Thyroid gland (tissue), 4 donors: ENCODE data around the gene KRTAP5-1. TPM values are rescaled to one million over a fixed set of nuclear protein-coding genes. Genes with fewer than 3 reads are reported as not detected.
"Not testable (repeated sequence)": the region's sequence is repeated elsewhere in the genome, so short reads cannot be mapped to it uniquely, and the experiment has no call there.

Experiments
- DNase-seq, 2 donors: peaks; one replicate each; pipeline ENCODE4 v3.0.0-alpha.2; 2019
- H3K27ac ChIP-seq, 3 donors: fragments of 200-600 bp; sonication (generic); 1 replicate in 2 of 3; 2 replicates in 1 of 3; pipeline ENCODE4 v1.5.1; 2016 to 2019; ENCODE audit warnings: mild to moderate bottlenecking in 1 of 3, moderate library complexity in 1 of 3
- H3K27me3 ChIP-seq: fragments of 200-600 bp; sonication (generic); one replicate; pipeline ENCODE4 v1.5.1; 2019
- H3K36me3 ChIP-seq, 2 donors: fragments of 200-600 bp; sonication (generic); one replicate each; pipeline ENCODE4 v1.5.1; 2016 to 2019
- H3K4me1 ChIP-seq, 2 donors: fragments of 200-600 bp; sonication (generic); one replicate each; pipeline ENCODE4 v1.5.1; 2017 to 2019
- H3K4me3 ChIP-seq, 3 donors: fragments of 200-600 bp; sonication (generic); replicated peaks in 1 of 3; 1 replicate in 2 of 3; 2 replicates in 1 of 3; pipeline ENCODE4 v1.5.1; 2016; ENCODE audit warnings: mild to moderate bottlenecking in 1 of 3
- H3K9me3 ChIP-seq: fragments of 200-600 bp; sonication (generic); one replicate; pipeline ENCODE4 v1.5.1; 2017
- POLR2A ChIP-seq, 2 donors: fragments of 450-650 bp; IDR thresholded peaks; one replicate each; pipeline ENCODE4 v1.6.1; 2017; ENCODE audit warnings: antibody characterized with exemption in 2 of 2, mild to moderate bottlenecking in 2 of 2, moderate library complexity in 1 of 2
- WGBS, 2 donors: methylation state at CpG; one replicate each; pipeline ENCODE4 v1.1.5; 2017; 5-methylcytosine and 5-hydroxymethylcytosine counted together
- intact Hi-C: fragments of 100-400 bp; cut with DNase I; formaldehyde crosslinking; loops from one replicate; pipeline ENCODE4 v1.15.1; 2023
- total RNA-seq, 4 donors: library from RNA; depleted of rRNA; stranded (reverse); fragments of >200 nt; gene quantifications; one replicate each; pipeline ENCODE4 v1.2.3, GENCODE V29; 2016
- TF ChIP-seq, protein P1 (sequence below), 6 experiments: fragments of 200-600 bp in 3 of 6; fragments of 450-650 bp in 3 of 6; sonication (generic) in 3 of 6; IDR thresholded peaks; one replicate each; pipeline ENCODE4 v1.5.1; 2016 to 2019; ENCODE audit warnings: antibody characterized with exemption in 6 of 6, mild to moderate bottlenecking in 2 of 6, inconsistent platforms in 1 of 6, moderate library complexity in 1 of 6

Gene KRTAP5-1, protein sequence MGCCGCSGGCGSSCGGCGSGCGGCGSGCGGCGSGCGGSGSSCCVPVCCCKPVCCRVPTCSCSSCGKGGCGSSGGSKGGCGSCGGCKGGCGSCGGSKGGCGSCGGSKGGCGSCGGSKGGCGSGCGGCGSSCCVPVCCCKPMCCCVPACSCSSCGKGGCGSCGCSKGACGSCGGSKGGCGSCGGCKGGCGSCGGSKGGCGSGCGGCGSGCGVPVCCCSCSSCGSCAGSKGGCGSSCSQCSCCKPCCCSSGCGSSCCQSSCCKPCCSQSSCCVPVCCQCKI
- total RNA-seq = not detected

DNA sequence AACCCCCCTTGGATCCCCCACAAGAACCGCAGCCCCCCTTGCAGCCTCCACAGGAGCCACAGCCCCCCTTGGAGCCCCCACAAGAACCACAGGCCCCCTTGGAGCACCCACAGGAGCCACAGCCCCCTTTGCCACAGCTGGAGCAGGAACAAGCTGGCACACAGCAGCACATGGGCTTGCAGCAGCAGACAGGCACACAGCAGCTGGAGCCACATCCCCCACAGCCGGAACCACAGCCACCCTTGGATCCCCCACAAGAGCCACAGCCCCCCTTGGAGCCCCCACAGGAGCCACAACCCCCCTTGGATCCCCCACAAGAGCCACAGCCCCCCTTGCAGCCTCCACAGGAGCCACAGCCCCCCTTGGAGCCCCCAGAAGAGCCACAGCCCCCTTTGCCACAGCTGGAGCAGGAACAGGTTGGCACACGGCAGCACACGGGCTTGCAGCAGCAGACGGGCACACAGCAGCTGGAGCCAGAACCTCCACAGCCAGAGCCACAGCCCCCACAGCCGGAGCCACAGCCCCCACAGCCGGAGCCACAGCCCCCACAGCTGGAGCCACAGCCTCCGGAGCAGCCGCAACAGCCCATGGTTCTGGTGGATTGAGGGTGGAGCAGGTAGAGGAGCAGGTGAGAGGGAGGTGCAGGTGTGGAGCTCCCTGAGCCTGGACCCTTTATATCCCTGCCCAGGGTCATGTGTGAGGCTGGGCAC, at the start of gene KRTAP5-1:
KRTAP5-1 (minus strand) TSS at position 623 of the 710 bp plus-strand sequence; CDS start at position 589, 34 bp downstream.
- H3K36me3 ChIP-seq, H3K4me3 ChIP-seq, H3K27ac ChIP-seq, H3K9me3 ChIP-seq, DNase-seq, H3K4me1 ChIP-seq, H3K27me3 ChIP-seq, intact Hi-C loops: not testable (repeated sequence)
- 60 to 83% methylated on average over 1 to 7 of the region's 9 CpGs for WGBS, 2 donors

DNA sequence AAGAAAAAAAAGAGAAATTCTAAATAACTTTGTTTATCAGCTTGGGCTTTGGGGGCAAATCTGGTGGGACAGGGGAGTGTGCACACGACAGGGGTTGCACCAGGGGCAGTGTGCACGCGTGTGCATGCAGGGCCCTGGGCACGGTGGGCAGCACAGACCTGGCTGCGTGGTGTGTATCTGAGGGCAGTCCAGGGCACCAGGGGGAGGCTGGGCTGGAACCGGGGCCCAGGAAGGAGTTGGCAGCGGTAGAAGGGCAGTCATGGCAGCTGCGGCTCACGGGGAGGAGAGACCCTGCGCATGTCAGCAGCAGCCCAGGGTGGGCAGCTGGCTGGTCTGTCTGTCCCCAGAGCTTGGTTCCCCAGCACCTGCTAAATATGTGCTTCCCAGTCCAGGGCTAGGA, 48.8 kb upstream of the KRTAP5-1 start:
- 87 to 93% methylated on average over 10 of the region's 10 CpGs for WGBS, 2 donors
- DNase-seq = no peak
- H3K9me3 ChIP-seq = no peaks in the 10 kb centered on the region
- H3K4me3 ChIP-seq = no peak overlapping the region
- TF ChIP-seq, protein P1, sequence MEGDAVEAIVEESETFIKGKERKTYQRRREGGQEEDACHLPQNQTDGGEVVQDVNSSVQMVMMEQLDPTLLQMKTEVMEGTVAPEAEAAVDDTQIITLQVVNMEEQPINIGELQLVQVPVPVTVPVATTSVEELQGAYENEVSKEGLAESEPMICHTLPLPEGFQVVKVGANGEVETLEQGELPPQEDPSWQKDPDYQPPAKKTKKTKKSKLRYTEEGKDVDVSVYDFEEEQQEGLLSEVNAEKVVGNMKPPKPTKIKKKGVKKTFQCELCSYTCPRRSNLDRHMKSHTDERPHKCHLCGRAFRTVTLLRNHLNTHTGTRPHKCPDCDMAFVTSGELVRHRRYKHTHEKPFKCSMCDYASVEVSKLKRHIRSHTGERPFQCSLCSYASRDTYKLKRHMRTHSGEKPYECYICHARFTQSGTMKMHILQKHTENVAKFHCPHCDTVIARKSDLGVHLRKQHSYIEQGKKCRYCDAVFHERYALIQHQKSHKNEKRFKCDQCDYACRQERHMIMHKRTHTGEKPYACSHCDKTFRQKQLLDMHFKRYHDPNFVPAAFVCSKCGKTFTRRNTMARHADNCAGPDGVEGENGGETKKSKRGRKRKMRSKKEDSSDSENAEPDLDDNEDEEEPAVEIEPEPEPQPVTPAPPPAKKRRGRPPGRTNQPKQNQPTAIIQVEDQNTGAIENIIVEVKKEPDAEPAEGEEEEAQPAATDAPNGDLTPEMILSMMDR (IDR thresholded peaks at IDR 0.05) = no peak
- no peak for TF ChIP-seq POLR2A (IDR thresholded peaks at IDR 0.05)
- no peaks in the 10 kb centered on the region for H3K36me3 ChIP-seq
- H3K27me3 ChIP-seq = peaks cover 4% of the 10 kb centered on the region
- H3K27ac ChIP-seq = no peak overlapping the region
- intact Hi-C loops = no loop called here
- no peaks in the 10 kb centered on the region for H3K4me1 ChIP-seq

DNA sequence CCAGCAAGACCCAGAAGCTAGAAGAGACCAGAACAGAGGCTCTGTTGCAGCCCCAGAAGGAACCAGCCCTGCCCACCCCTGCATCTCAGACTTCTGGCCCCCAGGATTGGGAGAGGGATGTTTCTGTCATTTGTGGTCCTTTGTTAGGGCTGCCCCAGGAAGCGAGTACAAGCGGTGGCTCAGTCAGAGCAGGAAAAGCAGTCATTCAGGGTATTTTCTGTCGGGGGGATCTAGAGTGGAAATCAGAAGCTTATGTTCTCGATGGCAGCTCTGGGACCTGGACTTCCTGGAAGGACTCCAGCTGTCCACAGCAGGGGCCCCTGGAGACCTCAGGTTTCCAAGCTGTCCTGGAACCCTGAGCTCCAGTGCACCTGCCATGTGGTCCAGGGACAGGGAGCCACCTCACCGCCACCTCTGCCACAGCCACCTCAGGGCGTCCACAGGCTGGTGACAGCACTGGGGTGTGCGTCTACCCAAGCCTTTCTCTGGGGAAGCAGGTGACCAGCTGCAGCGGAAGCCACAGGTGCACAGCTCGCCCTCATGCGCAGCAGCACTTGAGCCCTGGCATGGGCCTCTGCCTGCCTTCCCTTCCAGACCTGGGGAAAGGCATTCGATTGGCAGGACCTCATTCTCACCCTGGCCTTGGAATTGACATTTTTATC, 47.1 kb upstream of the KRTAP5-1 start:
- Histone ChIP-seq H3K36me3 (no peaks in the 10 kb centered on the region), H3K27me3 (peaks cover 4% of the 10 kb centered on the region), H3K9me3 (no peaks in the 10 kb centered on the region), H3K4me1 (no peaks in the 10 kb centered on the region), H3K4me3 (no peak overlapping the region), H3K27ac (no peak overlapping the region)
- DNase-seq = no peak
- 58 to 69% methylated on average over 6 to 8 of the region's 11 CpGs for WGBS, 2 donors
- intact Hi-C loops = no loop called here
- TF ChIP-seq, protein P1 (IDR thresholded peaks at IDR 0.05) = no peak
- no peak for TF ChIP-seq POLR2A (IDR thresholded peaks at IDR 0.05)

DNA sequence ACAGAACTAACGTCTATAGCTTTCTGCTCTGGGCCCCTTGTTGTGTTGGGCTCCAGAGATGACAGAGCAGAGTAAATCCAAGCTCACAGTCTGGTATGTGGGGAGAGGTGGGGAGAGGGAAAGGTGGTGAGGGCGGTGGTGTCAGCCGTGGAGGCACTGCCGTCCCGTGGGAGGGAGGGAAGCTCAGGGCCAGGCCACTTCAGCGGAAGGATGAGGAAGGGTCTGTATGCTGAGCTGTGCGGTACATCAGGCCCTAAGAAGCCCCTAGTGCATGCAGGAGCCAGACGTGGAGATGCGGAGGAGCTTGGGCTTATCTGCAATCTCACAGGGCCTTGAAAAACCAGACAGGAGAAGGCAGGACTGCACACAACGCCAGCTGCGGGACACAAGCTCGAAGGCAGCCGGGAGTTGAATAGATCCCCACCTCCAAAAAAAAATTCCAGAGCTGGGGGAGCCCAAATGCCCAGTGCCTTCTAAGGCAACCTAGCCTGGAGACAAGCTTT, 46.0 kb upstream of the KRTAP5-1 start:
- H3K9me3 ChIP-seq = no peaks in the 10 kb centered on the region
- no peak for DNase-seq
- 49 to 72% methylated on average over 13 of the region's 13 CpGs for WGBS, 2 donors
- intact Hi-C loops = no loop called here
- no peak for TF ChIP-seq POLR2A (IDR thresholded peaks at IDR 0.05)
- TF ChIP-seq, protein P1 (IDR thresholded peaks at IDR 0.05) = no peak
- H3K27ac ChIP-seq = no peak overlapping the region
- no peak overlapping the region for H3K4me3 ChIP-seq
- no peaks in the 10 kb centered on the region for H3K4me1 ChIP-seq
- H3K27me3 ChIP-seq = peaks cover 4% of the 10 kb centered on the region
- H3K36me3 ChIP-seq = no peaks in the 10 kb centered on the region

DNA sequence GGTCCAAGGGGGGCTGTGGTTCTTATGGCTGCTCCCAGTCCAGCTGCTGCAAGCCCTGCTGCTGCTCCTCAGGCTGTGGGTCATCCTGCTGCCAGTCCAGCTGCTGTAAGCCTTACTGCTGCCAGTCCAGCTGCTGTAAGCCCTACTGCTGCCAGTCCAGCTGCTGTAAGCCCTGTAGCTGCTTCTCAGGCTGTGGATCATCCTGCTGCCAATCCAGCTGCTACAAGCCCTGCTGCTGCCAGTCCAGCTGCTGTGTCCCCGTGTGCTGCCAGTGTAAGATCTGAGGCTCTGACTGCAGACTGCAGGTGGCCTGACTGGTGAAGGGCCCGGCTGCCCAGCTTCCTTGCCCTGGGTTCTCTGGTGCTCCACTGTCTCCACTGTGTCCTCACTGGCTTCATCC, 45.2 kb upstream of the KRTAP5-1 start:
- 69% methylated on average over 2 of the region's 2 CpGs; no CpG with 5 or more reads in 1 of the 2 donors for WGBS, 2 donors
- Histone ChIP-seq H3K4me1 (no peaks in the 10 kb centered on the region), H3K36me3 (no peaks in the 10 kb centered on the region), H3K4me3 (no peak overlapping the region), H3K27me3 (peaks cover 4% of the 10 kb centered on the region), H3K9me3 (no peaks in the 10 kb centered on the region), H3K27ac (no peak overlapping the region)
- no peak for DNase-seq
- no peak for TF ChIP-seq POLR2A (IDR thresholded peaks at IDR 0.05)
- TF ChIP-seq, protein P1 (IDR thresholded peaks at IDR 0.05) = no peak
- intact Hi-C loops = no loop called here
